MCF 10A (cell line): ENCODE data around the gene UVRAG. TPM values are rescaled to one million over a fixed set of nuclear protein-coding genes. Genes with fewer than 3 reads are reported as not detected.

Experiments used
- BruUV-seq: library from RNA; stranded (reverse); fragments of 400-500 nt; replicated peaks from 2 replicates; lab custom pipeline; 2021; lab: Mats Ljungman, UMichigan
- CTCF ChIA-PET: fragments of 300-600 bp; sonication (Branson Sonifier 250); formaldehyde crosslinking; extraction: SDS; loops from one replicate; lab custom pipeline; 2021; ENCODE audit warnings: antibody characterized with exemption, inconsistent platforms; lab: Yijun Ruan, JAX
- POLR2A ChIA-PET: fragments of 300-600, 350-650 bp; sonication (Branson Sonifier 250); formaldehyde crosslinking; extraction: SDS; loops from one replicate; lab custom pipeline; 2020; ENCODE audit warnings: antibody characterized with exemption, inconsistent platforms; lab: Yijun Ruan, JAX
- DNase-seq: peaks from one replicate; pipeline ENCODE4 v3.0.0-alpha.2; 2018; ENCODE audit not compliant: unreplicated experiment
- H3K27ac Mint-ChIP-seq: one replicate; pipeline ENCODE4 v1.8.0; 2022; ENCODE audit warnings: mild to moderate bottlenecking, low read depth, mixed read lengths; ENCODE audit not compliant: unreplicated experiment
- H3K27me3 Mint-ChIP-seq: one replicate; pipeline ENCODE4 v1.8.0; 2022; ENCODE audit warnings: mixed read lengths; ENCODE audit not compliant: insufficient read depth, unreplicated experiment
- H3K36me3 Mint-ChIP-seq: one replicate; pipeline ENCODE4 v1.8.0; 2022; ENCODE audit warnings: mild to moderate bottlenecking, moderate library complexity, mixed read lengths; ENCODE audit not compliant: insufficient read depth, unreplicated experiment
- H3K4me1 Mint-ChIP-seq: one replicate; pipeline ENCODE4 v1.8.0; 2022; ENCODE audit warnings: mixed read lengths; ENCODE audit not compliant: insufficient read depth, unreplicated experiment
- H3K4me3 Mint-ChIP-seq: one replicate; pipeline ENCODE4 v1.8.0; 2022; ENCODE audit warnings: mild to moderate bottlenecking, moderate library complexity, mixed read lengths; ENCODE audit not compliant: unreplicated experiment
- H3K9me3 Mint-ChIP-seq: one replicate; pipeline ENCODE4 v1.8.0; 2022; ENCODE audit warnings: mixed read lengths; ENCODE audit not compliant: unreplicated experiment
- intact Hi-C: fragments of 100-400 bp; cut with micrococcal nuclease; formaldehyde crosslinking; loops from 2 replicates; pipeline ENCODE4 v1.14.1; 2022
- total RNA-seq: library from RNA; stranded (reverse); gene quantifications from 2 replicates; pipeline ENCODE4 v1.2.3, GENCODE V29; 2022
- TF ChIP-seq, protein P1 (sequence below): fragments of 200-600 bp; IDR thresholded peaks from one replicate; pipeline ENCODE4 v1.8.0; 2022; ENCODE audit warnings: antibody characterized with exemption, mild to moderate bottlenecking; ENCODE audit not compliant: unreplicated experiment

The UVRAG gene
- total RNA-seq, 1 experiment from 2014 or later, result 12.4 TPM

DNA sequence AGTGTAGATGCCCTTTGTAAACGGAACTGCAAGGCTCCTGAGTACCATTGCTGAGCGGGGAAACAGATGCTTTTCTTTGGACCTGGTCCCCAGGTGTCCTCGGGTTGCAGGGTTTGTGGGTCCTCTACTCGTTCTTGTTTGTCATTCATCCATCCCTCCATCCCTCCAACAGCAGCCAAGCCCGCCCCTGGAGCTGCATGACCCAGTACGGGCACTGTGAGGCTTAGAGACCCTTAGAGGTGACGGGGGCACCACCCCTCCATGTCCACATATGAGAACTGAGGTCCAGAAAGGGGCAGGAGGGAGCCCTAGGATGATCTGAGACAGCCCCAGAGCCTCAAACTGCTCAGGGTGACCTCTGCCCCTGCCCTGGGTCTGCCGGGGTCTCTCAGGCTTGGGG lies 345.8 kb downstream of the UVRAG start:
- intact Hi-C loops, result no loop called here
- Mint-ChIP-seq H3K27ac (no peak overlapping the region), H3K9me3 (no peaks in the 10 kb centered on the region), H3K27me3 (peaks cover 11% of the 10 kb centered on the region), H3K4me1 (no peaks in the 10 kb centered on the region), H3K4me3 (no peak overlapping the region), H3K36me3 (peaks cover 5% of the 10 kb centered on the region)
- POLR2A ChIA-PET, result no interaction called here
- no TSS peak for BruUV-seq
- CTCF ChIA-PET, result interaction anchor here (1.6 kb wide), 1 partner anchor 9 kb away, joined by 5 read pairs; no protein-coding TSS in a partner anchor
- no peak for DNase-seq
- TF ChIP-seq, protein P1, sequence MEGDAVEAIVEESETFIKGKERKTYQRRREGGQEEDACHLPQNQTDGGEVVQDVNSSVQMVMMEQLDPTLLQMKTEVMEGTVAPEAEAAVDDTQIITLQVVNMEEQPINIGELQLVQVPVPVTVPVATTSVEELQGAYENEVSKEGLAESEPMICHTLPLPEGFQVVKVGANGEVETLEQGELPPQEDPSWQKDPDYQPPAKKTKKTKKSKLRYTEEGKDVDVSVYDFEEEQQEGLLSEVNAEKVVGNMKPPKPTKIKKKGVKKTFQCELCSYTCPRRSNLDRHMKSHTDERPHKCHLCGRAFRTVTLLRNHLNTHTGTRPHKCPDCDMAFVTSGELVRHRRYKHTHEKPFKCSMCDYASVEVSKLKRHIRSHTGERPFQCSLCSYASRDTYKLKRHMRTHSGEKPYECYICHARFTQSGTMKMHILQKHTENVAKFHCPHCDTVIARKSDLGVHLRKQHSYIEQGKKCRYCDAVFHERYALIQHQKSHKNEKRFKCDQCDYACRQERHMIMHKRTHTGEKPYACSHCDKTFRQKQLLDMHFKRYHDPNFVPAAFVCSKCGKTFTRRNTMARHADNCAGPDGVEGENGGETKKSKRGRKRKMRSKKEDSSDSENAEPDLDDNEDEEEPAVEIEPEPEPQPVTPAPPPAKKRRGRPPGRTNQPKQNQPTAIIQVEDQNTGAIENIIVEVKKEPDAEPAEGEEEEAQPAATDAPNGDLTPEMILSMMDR, result no peak

DNA sequence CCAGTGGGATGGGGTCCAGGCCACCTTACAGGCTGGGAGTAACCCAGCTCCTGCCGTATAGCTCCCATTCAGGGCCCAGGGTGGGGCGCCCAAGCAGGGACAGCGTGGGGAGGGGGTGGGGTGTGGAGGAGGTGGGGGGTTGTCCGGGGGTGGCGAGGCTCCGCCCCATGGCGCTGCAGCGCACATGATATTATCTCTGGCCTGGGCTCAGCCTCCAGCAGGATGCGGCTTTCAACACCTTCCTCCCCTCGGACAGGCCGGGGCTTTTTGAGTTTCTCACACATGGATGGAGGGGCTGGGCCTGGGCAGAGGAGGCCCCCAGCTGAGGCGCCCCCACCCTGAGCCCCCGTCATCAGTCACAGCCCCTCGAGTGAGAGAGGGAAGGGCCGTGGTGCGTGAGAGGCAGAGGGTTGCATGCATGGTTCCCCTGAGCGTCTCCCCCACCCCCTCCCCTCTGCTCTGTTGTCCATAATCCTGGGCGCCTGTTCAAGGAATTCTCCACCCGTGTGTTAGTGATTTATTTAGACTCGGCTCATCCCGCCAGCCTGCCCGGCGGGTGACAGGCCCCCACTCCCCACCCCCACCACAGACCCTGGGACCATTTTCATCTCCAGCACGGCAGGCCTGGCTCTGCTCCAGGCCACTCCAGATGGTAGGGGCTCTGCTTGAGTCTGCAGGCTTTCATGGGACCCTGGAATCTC lies 346.4 kb downstream of the UVRAG start:
- Mint-ChIP-seq H3K4me3 (no peak overlapping the region), H3K9me3 (no peaks in the 10 kb centered on the region), H3K27ac (no peak overlapping the region), H3K36me3 (peaks cover 5% of the 10 kb centered on the region), H3K4me1 (no peaks in the 10 kb centered on the region), H3K27me3 (peaks cover 7% of the 10 kb centered on the region)
- ChIA-PET CTCF (interaction anchor here (1.0 to 1.6 kb wide), 2 partner anchors 9 kb away, joined by 3 to 5 read pairs; no protein-coding TSS in a partner anchor), POLR2A (no interaction called here)
- intact Hi-C loops, result no loop called here
- BruUV-seq, result no TSS peak
- no peak for DNase-seq
- TF ChIP-seq, protein P1, result no peak

DNA sequence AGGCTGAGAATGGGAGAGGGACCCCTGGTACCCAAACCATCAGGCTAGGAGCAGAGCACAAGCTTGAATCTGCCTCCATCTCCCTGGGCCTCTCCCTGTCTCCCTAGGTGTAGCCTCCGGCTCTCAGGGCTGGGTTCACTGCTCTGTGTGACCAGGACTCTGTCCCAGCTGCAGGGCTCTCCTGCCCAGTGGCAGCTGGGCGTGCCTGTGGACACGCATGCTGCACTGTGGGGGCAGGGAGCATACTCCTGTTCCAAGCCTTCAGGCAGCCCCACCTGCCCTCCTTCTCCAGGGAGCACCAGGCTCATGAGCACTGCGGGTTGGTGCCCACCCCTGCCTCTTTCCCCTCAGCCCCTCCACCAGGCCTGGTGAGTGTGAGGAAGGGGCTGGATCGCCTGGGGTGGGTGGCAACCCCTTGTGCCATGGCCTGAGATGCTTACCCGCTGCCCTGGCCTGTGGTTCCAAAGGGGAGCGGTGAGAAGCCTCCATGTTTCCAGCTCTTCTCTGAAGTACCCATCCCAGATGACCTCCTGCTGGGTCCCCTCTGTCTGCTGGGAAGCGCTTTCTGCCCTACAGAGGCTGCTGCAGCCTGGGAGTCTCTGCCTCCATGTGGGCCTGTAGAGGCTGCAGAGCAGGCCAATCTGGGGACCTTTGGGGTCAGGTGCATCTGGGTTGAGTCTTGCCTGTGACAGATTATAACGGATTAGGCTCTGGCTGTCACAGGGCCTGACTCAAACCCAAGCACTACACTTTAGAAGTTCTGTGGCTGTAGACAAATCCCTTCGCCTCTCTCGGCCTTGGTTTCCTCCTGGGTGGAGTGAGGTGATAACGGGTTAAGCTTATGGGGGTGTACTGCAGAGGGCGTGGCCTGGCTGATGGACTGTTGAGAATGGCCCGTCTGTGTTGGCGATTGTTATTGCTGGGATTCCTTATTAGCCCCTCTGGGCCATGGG lies 347.6 kb downstream of the UVRAG start:
- Mint-ChIP-seq H3K4me3 (no peak overlapping the region), H3K36me3 (peaks cover 5% of the 10 kb centered on the region), H3K9me3 (no peaks in the 10 kb centered on the region), H3K4me1 (no peaks in the 10 kb centered on the region), H3K27ac (no peak overlapping the region), H3K27me3 (no peaks in the 10 kb centered on the region)
- no peak for DNase-seq
- intact Hi-C loops, result no loop called here
- ChIA-PET POLR2A (no interaction called here), CTCF (interaction anchor here (0.6 to 1.0 kb wide), 3 partner anchors 10 to 155 kb away, joined by 3 to 4 read pairs (median 3); no protein-coding TSS in a partner anchor)
- no TSS peak for BruUV-seq
- TF ChIP-seq, protein P1, result no peak

DNA sequence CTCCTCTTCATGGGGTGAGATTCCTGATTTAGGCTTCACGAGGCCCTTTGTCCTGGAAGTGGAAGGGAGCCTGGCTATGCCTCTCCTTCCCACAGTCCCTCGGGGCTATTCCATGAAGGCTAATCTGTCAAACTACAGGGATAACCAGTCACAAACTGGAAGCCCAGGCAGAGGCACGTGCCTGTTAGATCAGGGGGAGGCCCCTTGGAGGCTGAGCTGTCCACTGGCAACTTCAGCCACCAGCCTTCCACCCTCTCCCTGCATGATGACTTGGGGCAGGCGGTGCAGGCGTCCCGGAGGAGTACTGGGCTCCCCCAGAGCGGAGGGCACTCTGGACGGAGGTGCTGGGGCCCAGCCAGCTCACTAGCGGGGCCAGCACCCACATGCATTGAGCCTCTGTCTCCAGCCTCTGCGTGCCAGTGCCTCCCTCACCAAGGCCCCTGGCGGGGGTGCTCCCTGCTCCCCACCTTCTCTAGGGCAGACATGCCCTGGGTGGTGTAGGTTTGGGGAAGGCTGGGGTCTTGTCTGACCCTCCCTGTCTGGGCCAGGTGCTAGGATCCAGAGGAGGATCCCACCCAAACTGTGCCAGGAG lies 348.4 kb downstream of the UVRAG start:
- Mint-ChIP-seq H3K4me3 (no peak overlapping the region), H3K27ac (no peak overlapping the region), H3K9me3 (no peaks in the 10 kb centered on the region), H3K4me1 (no peaks in the 10 kb centered on the region), H3K36me3 (peaks cover 5% of the 10 kb centered on the region), H3K27me3 (peaks cover 6% of the 10 kb centered on the region)
- intact Hi-C loops, result no loop called here
- no TSS peak for BruUV-seq
- TF ChIP-seq, protein P1, result no peak
- DNase-seq, result no peak
- POLR2A ChIA-PET, result no interaction called here
- CTCF ChIA-PET, result interaction anchor here (0.6 kb wide), 2 partner anchors 29 to 154 kb away, joined by 3 to 4 read pairs; no protein-coding TSS in a partner anchor
